GM19468 (cell line): Measurements from ENCODE around the gene ARID3C.
"Not testable (repeated sequence)": the region's sequence is repeated elsewhere in the genome, so short reads cannot be mapped to it uniquely, and the experiment has no call there.

ENCODE experiments used
- ATAC-seq: cut with Tn5 transposase; IDR thresholded peaks from one replicate; pipeline ENCODE4 v1.9.1; 2021; ENCODE audit warnings: mild to moderate bottlenecking, moderate library complexity, moderate number of reproducible peaks; ENCODE audit not compliant: unreplicated experiment; ENCODE audit errors: extremely low read depth

The ARID3C gene

DNA sequence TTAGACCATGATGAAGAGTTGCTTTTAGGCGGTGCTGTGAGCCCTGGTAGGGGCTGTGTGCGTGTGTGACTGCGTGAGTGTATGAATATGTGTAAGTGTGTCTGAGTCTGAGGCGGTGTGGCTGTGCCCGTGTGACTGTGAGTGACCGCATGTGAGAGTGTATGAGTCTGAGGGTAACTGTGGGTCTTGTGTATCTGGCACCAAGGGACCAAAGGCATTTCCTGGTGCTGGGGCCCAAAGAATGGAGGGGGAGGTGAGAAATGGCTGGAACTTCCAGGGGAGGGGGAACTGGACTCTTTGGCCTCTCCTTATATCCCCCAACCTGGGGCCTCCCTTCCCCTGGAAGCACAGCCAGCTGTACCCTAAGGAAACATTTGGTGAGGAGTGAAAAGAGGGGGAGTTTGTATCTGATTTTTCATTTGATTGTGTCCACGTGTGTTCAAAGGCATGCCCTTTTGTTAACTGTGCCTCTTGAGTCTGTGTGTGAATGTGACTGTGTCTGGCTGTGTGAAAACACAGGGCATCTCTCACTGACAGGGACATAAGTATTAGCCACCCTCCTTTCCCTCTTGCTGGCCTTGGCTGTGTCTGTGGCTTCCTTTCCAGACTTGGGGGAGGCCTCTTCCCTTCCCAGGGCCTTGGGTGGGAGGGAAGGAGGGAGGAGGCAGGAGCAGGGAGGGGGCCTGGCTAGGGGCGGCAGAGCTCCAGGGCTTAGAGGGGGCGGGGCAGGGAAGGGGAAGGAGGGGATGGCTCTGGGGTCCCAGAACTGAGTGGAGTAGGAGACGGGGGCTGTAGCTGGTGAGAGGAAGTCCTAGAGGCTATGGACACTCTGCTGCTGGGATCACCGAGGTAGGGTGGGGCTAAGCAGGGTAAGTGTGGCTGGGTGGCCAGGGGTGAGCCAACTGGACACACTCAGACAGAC lies 24.5 kb upstream of the ARID3C start:
- no peak for ATAC-seq

- no peak for ATAC-seq
Observed at GRCh38 chr9:34652602-34653000, 23.7 kb upstream of the ARID3C start.

GRCh38 chr9:34651876-34652601 lies 23.2 kb upstream of the ARID3C start, which contains the start of gene IL11RA:
IL11RA (plus strand) TSS chr9:34652185; CDS start chr9:34655218, 3,033 bp downstream.
- no peak for ATAC-seq

- ATAC-seq = no peak
Observed at GRCh38 chr9:34651321-34651720, 22.5 kb upstream of the ARID3C start.

DNA sequence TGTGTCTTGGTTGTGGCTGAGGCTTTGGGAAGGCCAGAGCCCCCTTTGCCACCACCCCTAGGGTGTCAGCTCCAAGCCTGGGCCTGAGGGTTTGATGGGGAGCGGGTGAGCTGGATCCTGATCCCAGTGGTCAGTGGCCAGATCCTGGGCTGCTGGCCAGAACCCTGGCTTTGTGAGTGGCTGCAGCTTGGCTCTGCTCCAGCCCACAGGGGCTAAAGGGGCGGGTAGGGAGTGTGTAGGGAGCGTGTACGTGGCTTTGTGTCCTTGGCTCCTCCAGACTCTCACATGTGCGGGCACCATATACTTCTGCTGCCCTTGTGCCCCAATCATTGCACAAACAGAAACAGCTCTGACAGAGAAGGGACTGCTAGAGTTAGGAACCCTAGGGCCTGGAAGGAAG lies 21.9 kb upstream of the ARID3C start:
- no peak for ATAC-seq

DNA sequence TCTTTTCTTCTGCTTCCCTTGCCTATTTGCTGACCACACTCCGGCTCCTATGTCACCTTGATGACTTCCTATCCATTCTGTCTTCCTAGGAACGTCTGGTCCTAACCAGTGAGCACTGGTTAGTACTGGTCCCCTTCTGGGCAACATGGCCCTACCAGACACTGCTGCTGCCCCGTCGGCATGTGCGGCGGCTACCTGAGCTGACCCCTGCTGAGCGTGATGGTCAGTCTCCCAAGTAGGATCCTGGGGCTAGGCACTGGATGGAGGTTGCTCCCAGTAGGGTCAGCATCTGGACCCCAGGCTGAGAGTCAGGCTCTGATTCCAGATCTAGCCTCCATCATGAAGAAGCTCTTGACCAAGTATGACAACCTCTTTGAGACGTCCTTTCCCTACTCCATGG lies 19.8 kb upstream of the ARID3C start:
- ATAC-seq = no peak

GRCh38 chr9:34647651-34648050 lies 18.8 kb upstream of the ARID3C start:
- no peak for ATAC-seq

DNA sequence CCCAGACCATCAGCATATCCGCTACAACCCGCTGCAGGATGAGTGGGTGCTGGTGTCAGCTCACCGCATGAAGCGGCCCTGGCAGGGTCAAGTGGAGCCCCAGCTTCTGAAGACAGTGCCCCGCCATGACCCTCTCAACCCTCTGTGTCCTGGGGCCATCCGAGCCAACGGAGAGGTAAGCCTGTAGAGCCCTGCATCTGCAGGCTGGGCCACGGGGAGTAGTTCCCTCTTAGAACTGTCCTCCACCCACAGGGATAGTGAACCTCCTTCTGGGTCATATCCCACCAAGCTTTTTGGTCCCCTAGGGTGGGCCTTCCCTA lies 18.2 kb upstream of the ARID3C start:
- ATAC-seq = peak; percentile 10

DNA sequence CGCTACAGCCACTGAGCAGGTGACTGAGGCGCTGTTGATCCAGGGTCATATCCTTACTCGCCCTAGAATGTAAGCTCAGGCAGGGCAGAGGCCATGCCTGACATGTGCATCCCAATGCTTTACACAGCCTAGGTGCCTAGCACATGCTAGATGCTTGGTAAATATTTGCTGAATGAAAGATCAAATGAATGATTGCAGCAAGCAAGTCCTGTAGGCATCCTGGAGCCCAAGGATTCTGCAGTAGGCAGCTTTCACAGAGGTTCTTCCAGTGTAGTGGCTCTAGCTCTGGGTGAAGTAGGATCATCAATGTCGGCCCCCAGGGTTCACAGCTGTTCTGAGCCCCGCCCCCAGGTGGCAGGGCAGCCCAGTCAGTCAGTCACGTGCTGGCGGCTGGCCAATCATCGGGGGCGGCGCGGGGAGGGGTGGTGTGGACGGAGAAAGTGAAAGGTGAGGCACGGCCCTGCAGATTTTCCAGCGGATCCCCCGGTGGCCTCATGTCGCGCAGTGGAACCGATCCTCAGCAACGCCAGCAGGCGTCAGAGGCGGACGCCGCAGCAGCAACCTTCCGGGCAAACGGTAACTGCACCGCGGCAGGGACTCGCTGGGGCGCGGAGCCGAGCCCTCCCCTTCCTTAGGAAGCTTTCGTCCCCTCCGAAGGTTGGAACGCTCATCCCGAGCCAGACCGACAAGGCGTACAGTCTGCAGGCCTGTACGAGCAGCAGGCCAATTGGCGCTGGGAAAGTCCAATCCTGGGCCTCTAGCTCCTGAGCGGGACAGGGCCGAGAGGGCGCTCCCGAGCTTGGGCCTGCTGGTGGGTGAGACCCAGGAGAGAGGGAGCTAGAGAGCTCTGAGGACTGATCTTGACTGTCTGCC lies 17.6 kb upstream of the ARID3C start, which contains the start of gene GALT:
TSS of gene GALT (plus strand) at position 465 of the 873 bp plus-strand sequence. CDS start at position 495, 30 bp downstream.
- ATAC-seq = peak; percentile 34

DNA sequence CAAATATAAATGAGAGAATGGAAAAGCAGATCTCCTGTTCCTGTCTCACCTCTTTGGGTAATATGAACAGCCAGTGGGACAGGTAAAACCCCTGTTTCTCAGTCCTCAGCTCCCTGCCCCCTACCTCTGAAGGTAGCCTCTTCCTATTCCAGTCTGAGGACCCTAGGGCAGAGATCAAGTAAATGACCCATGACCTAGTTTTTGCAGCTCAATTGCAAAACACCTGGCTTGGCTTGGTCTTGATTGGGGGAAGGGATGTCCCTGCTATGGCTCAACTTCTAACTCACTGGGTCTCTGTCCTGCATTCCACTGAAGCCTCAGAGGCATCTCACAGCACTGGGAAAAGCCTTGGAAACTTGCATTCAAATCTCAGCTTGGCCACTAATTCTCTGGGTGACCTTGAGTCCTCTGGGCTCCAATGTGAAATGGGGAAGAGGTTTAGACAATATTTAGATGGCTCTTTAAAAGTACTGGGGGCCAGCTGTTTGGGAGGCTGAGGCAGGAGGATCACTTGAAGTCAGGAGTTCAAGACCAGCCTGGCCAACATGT lies 16.0 kb upstream of the ARID3C start:
- ATAC-seq = no peak

- ATAC-seq = no peak
Observed at GRCh38 chr9:34642679-34643078, 13.8 kb upstream of the ARID3C start.

DNA sequence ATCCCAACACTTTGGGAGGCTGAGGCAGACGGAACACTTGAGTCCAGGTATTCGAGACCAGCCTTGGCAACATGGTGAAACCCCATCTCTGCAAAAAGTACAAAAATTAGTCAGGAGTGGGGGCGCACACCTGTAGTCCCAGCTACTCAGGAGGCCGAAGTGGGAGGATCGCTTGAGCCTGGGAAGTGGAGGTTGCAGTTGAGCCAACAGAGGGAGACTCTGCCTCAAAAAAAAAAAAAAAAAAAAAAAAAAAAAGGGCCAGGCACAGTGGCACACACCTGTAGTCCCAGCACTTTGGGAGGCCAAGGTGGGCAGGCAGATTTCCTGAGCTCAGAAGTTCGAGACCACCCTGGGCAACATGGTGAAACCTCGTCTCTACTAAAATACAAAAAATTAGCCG lies 10.5 kb upstream of the ARID3C start:
- ATAC-seq = not testable (repeated sequence)

- no peak for ATAC-seq
Observed at GRCh38 chr9:34638138-34638445, 9.2 kb upstream of the ARID3C start.

DNA sequence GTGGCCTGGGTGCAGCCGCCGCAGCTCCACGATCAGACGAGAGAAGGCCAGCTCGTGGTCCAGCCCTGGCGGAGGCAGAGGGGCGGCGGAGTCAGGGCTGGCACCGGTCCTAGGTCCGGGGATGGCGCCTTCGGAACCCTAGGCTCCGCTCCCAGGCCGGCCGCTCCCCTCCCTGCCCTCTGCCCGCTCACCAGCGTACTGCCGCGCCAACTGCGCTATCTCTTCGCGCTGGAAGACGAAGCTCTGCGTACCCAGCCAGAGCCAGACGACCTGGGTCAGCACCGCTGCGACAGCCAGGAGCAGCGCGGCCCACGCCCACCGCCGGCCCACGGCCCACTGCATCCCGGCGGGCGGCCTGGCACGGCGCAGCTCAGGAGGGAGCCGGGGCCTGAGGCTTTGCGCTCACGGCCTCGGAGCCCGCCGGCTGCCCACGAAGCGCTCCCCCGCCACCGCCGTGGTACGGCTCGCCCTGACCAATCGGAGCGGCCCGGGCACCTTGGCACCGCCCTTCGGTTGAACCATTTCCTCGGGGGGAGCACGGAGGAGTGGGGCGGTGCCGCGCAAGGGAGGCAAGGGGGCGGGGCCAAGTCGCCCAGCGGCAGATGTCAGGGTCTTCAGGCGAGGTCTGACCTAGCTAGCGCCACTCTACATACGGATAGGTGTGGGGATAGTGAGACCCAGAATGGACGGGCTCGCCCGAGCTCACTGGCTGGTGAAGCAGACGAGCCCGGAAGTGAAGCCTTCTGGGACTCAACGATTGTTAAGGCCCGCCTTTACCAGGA lies 8.7 kb upstream of the ARID3C start, which contains the start of gene SIGMAR1:
TSS of gene SIGMAR1 (minus strand) at position 432 of the 782 bp plus-strand sequence. CDS start at position 342, 90 bp downstream.
- ATAC-seq = peak; percentile 64

- no peak for ATAC-seq
Observed at GRCh38 chr9:34636791-34637355, 8.0 kb upstream of the ARID3C start.

- ATAC-seq = no peak
Observed at GRCh38 chr9:34635556-34635955, 6.7 kb upstream of the ARID3C start.

- no peak for ATAC-seq
Observed at GRCh38 chr9:34634551-34635248, 5.8 kb upstream of the ARID3C start.

- ATAC-seq = no peak
Observed at GRCh38 chr9:34633851-34634550, 5.1 kb upstream of the ARID3C start.
